HG03025 (cell line): ENCODE measurements around the gene CYP26C1.

Experiments used
- ATAC-seq: cut with Tn5 transposase; IDR thresholded peaks from one replicate; pipeline ENCODE4 v1.9.1; 2021; ENCODE audit warnings: mild to moderate bottlenecking, moderate library complexity; ENCODE audit not compliant: unreplicated experiment, low FRiP score

The CYP26C1 gene

GRCh38 chr10:93103953-93104352, 43.4 kb downstream of the CYP26C1 start:
- no peak for ATAC-seq

- ATAC-seq: no peak
These were observed 46.1 kb downstream of the CYP26C1 start for GRCh38 chr10:93106631-93107072.

GRCh38 chr10:93110472-93111146, 50.0 kb downstream of the CYP26C1 start:
- ATAC-seq: peak; percentile 88

- ATAC-seq: no peak
These were observed 52.4 kb downstream of the CYP26C1 start for GRCh38 chr10:93113042-93113441.

- no peak for ATAC-seq
These were observed 55.2 kb downstream of the CYP26C1 start for GRCh38 chr10:93115661-93116383.
